Activated CD4-positive, alpha-beta T cell treated with anti-CD3 and anti-CD28 coated beads, Interleukin-2, amount 50 U/mL, for 16 hours (primary cell): ENCODE results near the gene CUX1.

ENCODE experiments used
- DNase-seq: peaks from one replicate; pipeline ENCODE4 v3.0.0-alpha.2; 2020

Gene CUX1

DNA sequence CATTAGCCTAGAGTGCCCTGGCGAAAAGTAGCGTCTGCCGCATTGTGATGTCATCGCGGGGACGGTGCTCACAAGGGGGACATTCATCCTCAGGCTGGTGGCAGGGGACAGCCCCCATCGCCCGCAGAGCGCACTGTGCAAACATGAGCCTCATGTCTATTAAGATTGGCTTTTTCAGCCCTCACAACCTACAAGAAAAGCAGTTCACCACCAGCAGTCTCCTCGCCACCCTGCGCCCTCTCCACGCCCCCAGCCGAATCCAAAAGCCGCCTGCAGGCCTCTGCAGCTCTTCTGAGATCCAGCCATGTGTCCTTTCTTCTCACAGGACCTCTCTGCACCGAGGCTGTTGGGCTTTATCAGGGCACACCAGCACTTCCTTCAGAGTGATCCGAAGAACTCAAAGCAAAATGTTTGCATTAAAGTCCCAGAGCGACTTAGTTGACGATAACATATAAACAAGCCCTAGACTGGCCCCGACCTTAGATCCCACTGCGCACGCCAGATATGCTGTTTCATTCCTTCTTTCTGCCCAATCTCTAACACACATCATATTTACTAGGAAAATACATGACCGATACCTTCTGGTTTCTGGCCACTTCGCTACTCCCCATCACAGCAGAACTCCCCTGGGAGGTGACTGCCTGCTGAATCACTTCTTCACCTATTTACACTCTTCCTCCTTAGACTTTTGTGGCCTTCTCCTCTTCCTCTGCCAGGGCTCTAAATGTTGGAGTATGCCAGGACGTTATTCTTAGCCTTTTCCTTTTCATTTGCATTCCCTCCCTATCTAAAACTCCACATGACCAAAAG lies 263.2 kb downstream of the CUX1 start:
- DNase-seq, result no peak

DNA sequence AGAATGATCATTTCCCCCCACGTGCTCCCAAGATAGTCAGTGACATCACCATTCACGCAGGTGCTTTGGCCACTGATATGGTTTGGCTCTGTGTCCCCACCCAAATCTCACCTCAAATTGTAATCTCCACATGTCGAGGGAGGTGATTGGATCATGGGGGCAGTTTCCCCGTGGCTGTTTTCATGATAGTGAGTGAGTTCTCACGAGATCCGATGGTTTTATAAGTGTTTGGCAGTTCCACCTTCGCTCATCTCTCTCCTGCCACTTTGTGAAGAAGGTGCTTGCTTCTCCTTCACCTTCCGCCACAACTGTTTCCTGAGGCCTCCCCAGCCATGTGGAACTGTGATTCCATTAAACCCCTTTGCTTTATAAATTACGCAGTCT lies 263.8 kb downstream of the CUX1 start:
- DNase-seq, result no peak

DNA sequence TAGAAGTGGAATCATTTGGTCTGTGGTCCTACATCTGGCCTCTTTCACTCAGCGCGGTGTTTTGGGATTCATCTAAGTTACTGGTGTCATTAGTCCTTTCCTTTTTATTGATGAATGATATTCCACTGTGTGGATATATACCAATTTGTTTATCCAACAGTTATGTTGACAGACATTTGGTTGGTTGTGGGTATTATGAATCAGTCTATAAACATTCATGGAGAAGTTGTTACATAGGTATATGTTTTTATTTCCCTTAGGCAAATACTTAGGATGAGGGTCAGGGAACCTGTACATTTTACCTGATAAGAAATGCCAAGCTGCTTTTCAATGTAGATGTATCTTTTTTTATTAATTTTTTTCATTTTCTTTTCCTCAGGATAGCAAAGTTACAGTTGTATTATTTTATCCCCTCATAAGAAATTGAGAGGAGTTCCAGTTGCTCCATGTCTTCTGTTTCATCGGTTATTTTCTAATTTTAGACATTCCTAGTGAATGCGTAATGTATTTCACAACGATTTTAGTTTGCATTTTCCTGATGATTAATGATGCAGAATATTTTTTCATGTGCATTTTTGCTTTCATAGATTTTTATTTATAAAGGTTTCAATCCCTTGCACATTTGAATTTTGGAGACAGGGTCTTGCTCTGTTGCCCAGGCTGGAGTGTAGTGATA lies 265.4 kb downstream of the CUX1 start:
- DNase-seq, result no peak

DNA sequence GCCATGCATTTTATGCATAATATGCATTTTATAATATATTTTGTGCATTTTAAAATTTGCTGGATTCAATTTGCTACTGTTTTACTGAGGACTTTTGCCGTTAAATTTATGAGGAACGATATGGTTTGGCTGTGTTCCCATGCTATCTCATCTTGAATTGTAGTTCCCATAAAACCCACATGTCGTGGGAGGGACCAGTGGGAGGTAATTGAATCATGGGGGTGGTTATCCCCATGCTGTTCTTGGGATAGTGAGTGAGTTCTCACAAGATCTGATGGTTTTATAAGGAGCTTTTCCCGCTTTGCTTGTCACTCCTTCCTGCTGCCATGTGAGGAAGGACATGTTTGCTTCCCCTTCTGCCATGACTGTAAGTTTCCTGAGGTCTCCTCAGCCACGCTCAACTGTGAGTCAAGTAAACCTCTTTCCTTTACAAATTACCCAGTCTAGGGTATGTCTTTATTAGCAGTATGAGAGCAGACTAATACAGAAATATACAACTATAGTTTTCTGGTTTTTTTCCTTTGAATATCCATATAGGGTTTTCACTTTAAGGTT lies 267.9 kb downstream of the CUX1 start:
- DNase-seq, result no peak

DNA sequence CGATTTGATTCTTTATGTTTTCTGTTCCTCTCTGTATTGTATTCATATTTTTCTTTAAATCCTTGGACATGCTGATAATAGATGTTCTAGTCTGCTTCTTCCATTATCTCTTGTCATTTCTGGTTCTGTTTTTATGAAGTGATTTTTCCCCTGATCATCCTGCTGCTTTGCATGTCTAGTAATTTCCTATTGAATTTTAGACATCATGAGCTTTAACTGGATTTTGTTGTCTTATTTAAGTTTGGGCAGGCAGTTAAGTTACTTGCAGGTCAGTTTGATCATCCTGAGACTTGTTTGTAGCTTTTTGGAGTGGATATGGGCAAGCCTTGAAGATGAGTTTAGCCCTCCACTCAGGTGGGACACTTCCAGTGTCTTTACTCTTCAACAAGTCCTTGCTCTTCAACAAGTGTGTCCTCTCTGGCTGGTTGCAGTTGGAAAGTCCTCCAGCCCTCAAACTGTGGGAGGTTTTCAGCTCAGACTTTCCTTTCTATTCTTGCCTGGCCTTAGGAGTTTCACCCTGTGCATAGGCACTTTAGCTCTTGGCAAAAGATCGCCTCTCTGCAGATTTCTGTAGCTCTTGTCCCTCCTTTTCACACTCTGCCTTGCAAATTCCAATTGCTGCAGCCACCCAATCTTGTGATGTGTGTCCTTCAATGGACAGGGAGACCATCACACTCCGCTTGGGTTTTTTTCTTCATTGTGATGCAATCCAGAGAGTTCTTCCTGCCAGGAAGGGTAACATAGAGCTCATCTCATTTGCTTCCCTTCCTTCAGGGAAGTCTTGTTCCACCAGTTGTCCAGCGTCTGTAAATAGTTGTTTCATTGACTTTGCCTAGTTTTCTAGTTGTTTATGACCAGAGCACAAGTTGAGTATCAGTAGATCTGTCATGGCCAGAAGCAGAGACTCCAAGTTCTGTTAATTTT lies 272.0 kb downstream of the CUX1 start:
- DNase-seq, result no peak

DNA sequence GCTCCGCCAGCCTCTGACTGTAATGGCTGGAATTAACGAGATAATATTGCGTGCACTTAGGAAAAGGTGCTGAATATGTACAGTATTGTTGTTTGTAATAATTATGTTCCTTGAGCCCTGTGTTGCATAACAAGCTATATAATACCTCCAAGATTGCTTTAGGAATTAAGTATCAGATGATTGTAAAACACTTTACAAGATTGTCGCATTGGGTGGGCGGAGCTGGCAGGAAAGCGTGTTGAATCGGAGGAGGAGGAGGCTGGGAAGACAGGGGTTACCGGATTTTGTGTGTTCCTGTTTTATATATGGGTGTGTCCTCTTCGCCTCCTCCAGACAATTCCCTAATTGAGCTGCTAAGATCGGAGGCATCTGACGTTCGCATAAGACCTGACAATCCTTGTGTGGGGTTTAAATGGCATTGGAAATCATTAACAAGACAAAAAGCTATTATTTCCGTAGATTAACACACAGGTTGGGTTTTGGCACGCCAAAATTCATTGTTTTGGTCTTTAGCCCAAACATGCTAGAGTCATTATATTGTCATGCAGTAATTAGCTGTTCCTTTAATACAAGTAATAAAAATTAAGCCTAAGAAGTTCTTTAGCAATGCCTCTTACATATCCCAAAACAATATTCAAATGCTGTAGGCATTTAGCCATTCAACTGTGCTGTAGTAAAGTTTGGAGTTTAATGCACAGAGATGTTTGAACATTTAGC lies 276.3 kb downstream of the CUX1 start:
- no peak for DNase-seq

DNA sequence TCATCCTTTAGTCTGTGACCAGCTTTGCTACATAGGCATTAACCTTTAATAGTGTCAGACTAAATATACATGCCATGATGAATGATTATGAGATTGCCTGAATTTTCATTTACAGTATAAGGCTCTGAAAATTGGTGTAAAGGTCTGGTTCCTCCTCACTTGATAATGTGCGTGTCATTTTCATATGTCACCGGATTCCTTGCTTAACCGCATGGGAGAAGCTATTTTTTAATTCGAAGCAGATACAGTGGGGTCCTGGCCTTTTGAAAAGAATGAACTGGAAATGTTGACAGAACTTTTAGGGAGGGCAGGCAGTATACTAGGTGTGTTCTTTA lies 276.9 kb downstream of the CUX1 start:
- DNase-seq, result no peak

DNA sequence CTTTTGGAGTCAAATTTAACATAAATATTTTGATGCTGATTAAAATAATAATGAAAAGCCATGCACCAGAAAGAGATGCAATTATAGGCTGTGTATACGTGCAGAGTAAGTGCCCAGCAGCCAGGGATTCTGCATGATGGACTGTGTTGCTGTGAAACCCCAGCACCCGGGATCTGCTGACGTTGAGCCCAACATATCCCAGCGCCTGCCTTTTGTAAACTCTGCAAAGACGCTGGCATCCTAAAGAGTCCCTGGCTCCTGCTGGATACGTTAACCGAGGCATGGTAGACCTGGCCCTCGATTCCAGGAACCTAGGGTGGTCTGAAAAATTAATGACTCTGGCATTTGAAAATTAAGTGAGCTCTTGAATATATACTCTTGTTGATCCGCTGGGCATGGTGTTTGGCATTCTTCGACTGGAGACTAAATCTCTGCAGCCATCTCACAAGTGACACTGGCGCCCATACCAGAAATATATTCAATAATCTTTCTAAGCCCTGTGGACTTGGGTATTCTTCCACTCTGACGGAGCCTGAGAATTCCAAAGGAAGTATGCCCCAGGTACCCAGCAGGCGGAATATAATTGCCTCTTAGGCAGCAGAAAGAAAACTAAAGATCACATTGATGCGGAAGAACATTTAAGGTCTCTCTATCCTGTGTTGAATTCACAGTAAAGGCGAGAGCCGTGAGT lies 278.0 kb downstream of the CUX1 start:
- DNase-seq, result no peak

DNA sequence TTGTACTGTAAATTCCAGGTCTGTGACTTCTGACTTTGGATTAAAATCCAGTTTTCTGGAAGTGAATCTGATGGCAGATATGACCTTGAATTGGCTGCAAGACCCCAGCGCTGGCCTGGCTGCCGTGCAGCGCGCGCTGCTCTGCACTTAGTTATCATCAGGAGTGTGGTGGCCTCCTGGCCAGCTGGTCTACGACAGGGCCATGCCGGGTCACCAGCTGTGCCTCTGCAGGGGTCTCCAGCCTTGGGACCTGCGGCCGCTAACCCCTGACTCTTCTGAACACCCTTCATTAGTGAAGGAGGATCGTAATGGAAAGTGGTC lies 278.5 kb downstream of the CUX1 start:
- DNase-seq, result no peak

DNA sequence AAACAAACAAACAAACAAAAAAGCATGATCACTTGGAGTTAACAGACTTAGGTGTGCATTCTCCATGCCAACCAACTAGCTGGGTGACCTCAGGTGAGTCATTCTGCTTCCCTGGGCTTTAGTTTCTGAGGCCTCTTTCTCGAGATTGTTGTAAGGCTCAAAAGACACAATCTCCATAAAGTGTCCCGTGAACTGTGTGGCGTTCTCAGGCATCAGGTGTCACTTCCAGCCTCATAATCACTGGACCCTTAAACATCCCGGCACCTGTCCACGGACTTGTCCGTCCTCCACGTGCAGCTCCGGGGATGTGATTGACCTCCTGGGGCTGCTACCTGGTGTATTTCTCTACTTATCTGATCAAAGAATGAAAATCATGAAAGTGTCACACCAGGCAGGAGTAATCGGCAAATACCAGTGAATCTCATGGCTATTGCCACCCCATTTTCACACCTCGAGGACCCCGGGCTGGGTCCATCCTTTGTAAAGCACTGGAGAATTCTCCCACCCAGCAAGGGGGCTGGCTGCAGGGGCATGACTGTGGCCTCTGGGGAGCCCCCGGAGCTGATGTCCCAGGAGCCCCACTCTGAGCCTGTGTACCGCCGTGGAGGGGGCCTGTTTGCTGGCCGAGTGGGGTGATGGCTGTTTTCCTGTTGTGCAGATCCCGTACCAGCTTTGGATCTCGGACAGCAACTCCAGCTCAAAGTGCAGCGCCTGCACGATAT lies 279.4 kb downstream of the CUX1 start:
- DNase-seq, result no peak

DNA sequence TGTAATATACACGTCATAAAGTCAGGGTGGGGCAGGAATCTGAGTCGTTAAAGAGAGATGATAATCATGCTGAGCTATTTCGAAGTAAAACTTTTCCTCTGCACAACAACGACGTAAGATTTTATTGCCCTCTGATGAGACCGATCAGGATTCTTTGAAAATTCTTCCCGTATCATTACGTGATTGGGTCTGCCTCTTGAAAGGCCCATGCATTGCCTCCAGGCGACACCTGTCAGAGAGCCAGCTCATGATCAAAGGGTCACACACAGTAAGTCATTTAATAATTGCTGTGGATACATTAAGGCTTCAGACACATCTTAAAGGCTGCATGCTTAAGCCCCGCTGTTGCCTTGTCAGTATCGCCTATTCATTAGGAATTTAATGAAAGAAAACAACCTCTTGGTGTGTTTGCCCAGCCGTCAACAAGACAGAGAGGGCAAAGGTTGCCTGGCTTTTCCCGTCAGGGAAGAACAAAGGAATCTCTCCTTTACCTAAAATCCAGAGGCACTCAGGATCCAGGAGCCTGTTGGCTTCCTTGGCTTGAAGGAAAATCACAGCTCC lies 280.3 kb downstream of the CUX1 start:
- DNase-seq, result no peak

DNA sequence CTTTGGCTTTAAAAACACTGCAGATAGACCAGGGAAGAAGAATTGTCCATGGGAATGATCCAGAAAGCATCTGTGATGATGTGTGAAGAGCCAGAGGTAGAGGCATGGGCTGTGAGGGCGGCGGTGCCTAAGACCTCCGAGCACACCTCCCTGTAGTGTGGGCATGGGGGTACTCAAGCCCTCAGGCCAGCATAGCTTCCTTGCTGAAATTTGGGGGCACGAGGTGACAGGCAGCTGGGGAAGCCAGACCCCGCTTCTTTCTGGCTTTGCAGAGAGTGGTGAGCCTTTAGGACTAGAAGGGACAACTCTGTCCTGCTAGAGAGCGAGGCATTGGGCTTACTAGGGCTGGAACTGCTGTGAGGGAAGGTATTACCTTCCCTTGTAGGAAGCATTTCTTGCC lies 281.6 kb downstream of the CUX1 start:
- DNase-seq, result no peak

DNA sequence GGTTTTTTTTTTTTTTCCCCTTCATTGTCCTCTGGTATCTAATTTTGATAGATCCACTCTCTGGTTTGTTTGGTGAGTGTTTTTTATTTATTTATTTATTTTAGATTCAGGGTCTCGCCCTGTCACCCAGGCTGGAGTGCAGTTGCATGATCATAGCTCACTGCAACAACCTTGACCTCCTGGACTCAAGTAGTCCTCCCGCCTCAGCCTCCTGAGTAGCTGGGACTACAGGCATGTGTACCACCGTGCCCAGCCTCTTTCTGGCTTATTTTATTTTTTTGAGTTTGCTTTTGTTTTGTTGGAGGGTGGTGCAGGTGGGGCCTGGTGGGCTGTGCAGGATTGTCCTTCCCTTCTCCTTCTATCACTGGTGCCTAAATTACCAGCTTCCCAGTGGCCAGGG lies 282.0 kb downstream of the CUX1 start:
- no peak for DNase-seq

DNA sequence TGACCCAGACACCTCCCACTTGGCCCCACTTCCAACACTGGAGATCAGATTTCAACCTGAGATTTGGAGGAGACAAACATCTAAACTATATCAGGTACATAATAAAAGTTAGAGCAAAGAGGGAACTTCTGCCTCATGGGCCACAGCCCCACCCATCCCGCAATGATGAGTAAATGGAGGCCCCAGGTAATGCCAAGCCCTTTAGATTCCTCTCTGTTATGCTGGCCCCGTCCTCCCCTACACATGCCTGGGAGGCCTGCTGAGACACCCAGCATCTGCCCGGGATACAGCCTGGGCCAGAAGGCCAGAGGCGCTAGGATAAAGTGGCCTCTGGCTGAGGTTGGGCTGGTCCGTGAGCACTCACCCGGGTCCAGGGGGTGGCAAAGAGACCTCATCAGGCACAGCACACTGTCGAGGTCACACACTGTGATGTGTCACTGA lies 283.7 kb downstream of the CUX1 start:
- DNase-seq, result no peak

DNA sequence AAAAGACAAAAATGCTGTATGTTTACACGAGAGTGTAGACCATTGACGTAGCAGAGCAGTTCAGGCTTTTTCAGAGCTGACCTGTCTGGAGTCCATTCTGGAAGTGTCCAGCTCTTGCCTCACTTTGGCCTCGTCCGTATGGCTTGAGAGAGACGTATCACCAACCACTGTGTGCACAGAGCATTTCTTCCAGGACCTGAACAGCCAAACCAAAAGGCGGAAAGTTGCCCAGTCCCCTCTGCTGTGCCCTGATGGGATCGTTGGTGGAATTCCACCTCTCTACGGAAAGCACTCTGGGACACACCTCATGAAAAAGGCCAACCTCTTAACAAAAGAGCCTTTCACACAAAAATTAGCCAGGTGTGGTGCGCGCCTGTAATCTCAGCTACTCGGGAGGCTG lies 284.5 kb downstream of the CUX1 start:
- no peak for DNase-seq

DNA sequence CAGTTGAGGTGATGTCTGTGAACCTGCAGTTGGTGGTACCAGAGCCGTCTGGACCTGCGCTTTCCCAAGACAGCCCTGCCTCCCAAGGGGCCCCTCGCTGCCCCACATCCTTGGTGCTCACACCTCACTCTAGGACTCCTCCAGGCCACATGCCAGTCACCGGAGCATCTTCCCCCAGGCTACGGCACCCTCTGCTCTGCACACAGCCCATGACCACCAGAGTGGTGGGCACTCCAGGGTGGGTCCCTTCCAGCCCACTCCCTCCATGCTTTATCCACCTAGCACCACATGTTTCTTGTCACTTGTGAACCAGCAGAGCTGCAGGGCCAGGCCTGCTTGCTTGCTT lies 285.6 kb downstream of the CUX1 start:
- DNase-seq, result no peak

DNA sequence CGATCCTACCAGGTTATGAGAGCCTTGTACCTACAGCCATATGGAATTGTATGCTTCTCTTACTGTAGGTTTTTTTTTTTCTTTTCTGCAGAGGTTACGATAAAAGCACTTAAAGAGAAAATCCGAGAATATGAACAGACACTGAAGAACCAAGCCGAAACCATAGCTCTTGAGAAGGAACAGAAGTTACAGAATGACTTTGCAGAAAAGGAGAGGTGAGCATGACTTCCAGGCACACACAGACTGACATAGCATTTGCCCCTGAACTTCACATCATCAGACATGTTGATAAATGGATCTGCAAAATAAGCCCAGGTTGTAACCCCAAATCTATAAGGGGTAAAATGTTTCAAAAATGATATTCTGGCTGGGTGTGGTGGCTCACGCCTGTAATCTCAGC lies 286.8 kb downstream of the CUX1 start:
- no peak for DNase-seq

DNA sequence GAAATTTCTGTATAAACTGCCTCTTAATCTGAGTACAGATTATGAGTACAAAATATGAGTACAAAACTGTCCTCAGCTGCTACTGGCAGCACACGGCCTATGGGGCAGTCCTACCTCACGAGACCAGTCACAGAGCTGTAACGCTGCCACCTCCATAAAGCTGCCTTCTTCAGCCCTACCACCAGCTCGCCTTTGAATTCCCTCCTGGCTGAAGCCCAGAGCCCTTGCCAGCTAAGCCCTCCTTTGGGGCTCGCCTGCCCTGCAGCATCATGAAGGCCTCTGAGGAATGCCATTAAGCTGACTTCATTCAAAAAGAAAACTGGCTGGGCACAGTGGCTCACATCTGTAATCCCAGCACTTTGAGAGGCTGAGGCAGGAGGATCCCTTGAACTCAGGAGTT lies 289.2 kb downstream of the CUX1 start:
- DNase-seq, result no peak

DNA sequence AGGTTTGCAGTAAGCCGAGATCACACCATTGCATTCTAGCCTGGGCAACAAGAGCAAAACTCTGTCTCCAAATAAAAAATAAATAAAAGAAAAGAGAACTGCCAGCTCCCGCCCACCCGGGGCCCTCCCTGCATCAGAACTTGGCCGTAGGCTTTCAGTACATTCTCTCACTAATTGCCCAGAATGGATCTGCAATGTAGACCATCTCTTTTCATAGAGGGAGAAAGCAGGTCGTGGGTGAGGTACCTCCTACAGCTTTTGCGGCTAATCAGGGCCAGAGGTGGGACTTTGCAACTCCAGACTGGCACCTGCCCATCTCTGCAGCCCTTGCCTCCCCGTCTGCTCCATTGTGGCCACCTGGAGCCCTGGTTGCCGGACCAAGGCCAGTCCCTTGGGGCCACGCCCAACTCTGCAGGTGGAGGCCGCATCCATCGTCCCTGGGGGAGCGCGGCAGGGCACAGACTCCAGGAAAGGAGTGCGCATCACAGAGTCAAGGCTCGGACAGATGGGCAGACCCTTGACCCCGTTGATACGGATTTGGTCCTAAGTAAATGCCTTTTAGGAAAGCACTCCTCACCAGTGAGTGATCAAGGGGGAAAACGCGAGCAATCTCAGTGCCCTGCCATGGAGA lies 290.2 kb downstream of the CUX1 start:
- DNase-seq, result no peak
